ENCODE measurements around the gene CLEC4G. TPM values are rescaled to one million over a fixed set of nuclear protein-coding genes. Genes with fewer than 3 reads are reported as not detected.
A peak's percentile ranks its signal among the peaks of the same experiment; 100 is the strongest.

Gene CLEC4G
- total and polyA plus RNA-seq, 2 of the 8 experiments (the other 6 are each of a cell fraction or from before 2014, with no cell fraction given): 0.35 to 2.9 TPM

- H4K91ac ChIP-seq (replicated peaks; ENCODE audit: insufficient read length, low read length): no peak overlapping the region
- POLR2A ChIA-PET (ENCODE audit: partially characterized antibody): interaction anchor here (0.5 kb wide), 1 partner anchor 208 kb away, joined by 5 read pairs; no protein-coding TSS in a partner anchor
- H3K27ac ChIP-seq (ENCODE audit: low read depth, low read length): no peak overlapping the region
- no peak overlapping the region for H3K18ac ChIP-seq (ENCODE audit: extremely low read depth, low read length)
- H3K27me3 ChIP-seq (replicated peaks in 1 of 4; ENCODE audit: control insufficient read depth in 3 of 4, extremely low read depth in 1 of 4, insufficient read depth in 3 of 4, low read length in 3 of 4): peaks cover 27 to 45% (median 44%) of the 10 kb centered on the region in 4 experiments
- WGBS, 2 experiments (ENCODE audit: extremely low coverage in 1 of 2, insufficient coverage in 1 of 2, insufficient read length in 1 of 2, insufficient replicate concordance in 2 of 2, low coverage in 1 of 2, low lambda C conversion rate in 2 of 2, missing lambda C conversion rate in 1 of 2): 79% methylated on average over 5 of the region's 5 CpGs; no CpG with 5 or more reads in 1 of the 2 experiments
- H2BK120ac ChIP-seq (replicated peaks; ENCODE audit: low read depth, low read length): no peak overlapping the region
- H3K9me3 ChIP-seq (ENCODE audit: insufficient read depth in 2 of 2, low read depth in 1 of 2, low read length in 1 of 2): no peaks in the 10 kb centered on the region
- DNase-seq (ENCODE audit: low read depth in 1 of 2, low spot score in 2 of 2): no peak
- H4K20me1 ChIP-seq (replicated peaks in 1 of 2; ENCODE audit: control insufficient read depth in 1 of 2, insufficient read depth in 2 of 2, low read length in 2 of 2): peaks cover 0 to 3% of the 10 kb centered on the region in 2 experiments
- H2BK20ac ChIP-seq (ENCODE audit: low read length): no peak overlapping the region
- H3K4me3 ChIP-seq (ENCODE audit: extremely low read depth in 1 of 4, insufficient read depth in 2 of 4, low read depth in 3 of 4, low read length in 4 of 4): no peak overlapping the region
- H3K9ac ChIP-seq (replicated peaks in 1 of 4; ENCODE audit: extremely low read depth in 1 of 4, low read depth in 3 of 4, low read length in 3 of 4): no peak overlapping the region
- peaks cover 0 to 15% (median 9%) of the 10 kb centered on the region in 4 experiments; a peak in 6 of 7 replicates for H3K4me1 ChIP-seq (replicated peaks in 1 of 4; ENCODE audit: control insufficient read depth in 3 of 4, insufficient read depth in 4 of 4, low read length in 3 of 4)
- no peak overlapping the region for H2BK5ac ChIP-seq (ENCODE audit: low read depth, low read length)
- no peaks in the 10 kb centered on the region for H3K79me1 ChIP-seq (ENCODE audit: low read depth, low read length)
- H3K56ac ChIP-seq (replicated peaks; ENCODE audit: insufficient read length, low read depth, low read length): no peak overlapping the region
- no peak overlapping the region for H3K4me2 ChIP-seq (ENCODE audit: insufficient read depth in 1 of 2, low read depth in 2 of 2, low read length in 2 of 2)
- TF ChIP-seq JUN (IDR thresholded peaks at IDR 0.05; ENCODE audit: low read depth, low read length) (no peak), CTBP2 (IDR thresholded peaks at IDR 0.05; ENCODE audit: borderline replicate concordance, insufficient read depth, insufficient read length, low read length) (no peak), CHD2 (IDR thresholded peaks at IDR 0.05; ENCODE audit: low read length) (no peak), GTF2F1 (IDR thresholded peaks at IDR 0.05; ENCODE audit: borderline replicate concordance, low read depth, low read length) (no peak), SRF (IDR thresholded peaks at IDR 0.05; ENCODE audit: low read depth, low read length) (no peak), KDM1A (IDR thresholded peaks at IDR 0.05; ENCODE audit: borderline replicate concordance, low read length) (peak; percentile 50; the same call in 1 of the 2 replicates)
- H3K36me3 ChIP-seq (ENCODE audit: control insufficient read depth in 2 of 4, insufficient read depth in 4 of 4, low read length in 3 of 4): no peaks in the 10 kb centered on the region
- no peak overlapping the region for H2BK12ac ChIP-seq (ENCODE audit: low read depth, low read length)
- H3K23me2 ChIP-seq (ENCODE audit: low read depth, low read length): peaks cover 8% of the 10 kb centered on the region; the same call in 1 of the 2 replicates
- no peak overlapping the region for H4K5ac ChIP-seq (ENCODE audit: insufficient read length, low read depth, low read length)
- no peak overlapping the region for H2AK5ac ChIP-seq (ENCODE audit: low read depth, low read length)
- H2AFZ ChIP-seq (ENCODE audit: low read length): no peak overlapping the region
- FAIRE-seq: no peak
- no peak overlapping the region for H3K14ac ChIP-seq (ENCODE audit: insufficient read length)
- H4K8ac ChIP-seq (ENCODE audit: extremely low read depth, insufficient read depth, low read length): no peak overlapping the region; the same call in 1 of the 2 replicates
- no peaks in the 10 kb centered on the region for H3K79me2 ChIP-seq (ENCODE audit: control insufficient read depth in 1 of 2, insufficient read depth in 2 of 2, low read length in 2 of 2)
- CTCF ChIA-PET (ENCODE audit: partially characterized antibody): no interaction called here
- H3K23ac ChIP-seq (ENCODE audit: insufficient read length): no peak overlapping the region
- H2BK15ac ChIP-seq (ENCODE audit: low read length): no peak overlapping the region
- H3K4ac ChIP-seq (replicated peaks; ENCODE audit: insufficient read length, low read depth, low read length): no peak overlapping the region
These were observed 295 bp downstream of the CLEC4G start for GRCh38 chr19:7731615-7732014.

Data from H1 (cell line).